IgD-negative memory B cell (primary cell): Measurements from ENCODE around the gene KANK4. TPM values are rescaled to one million over a fixed set of nuclear protein-coding genes. Genes with fewer than 3 reads are reported as not detected.

Experiments
- H3K27ac Mint-ChIP-seq, 3 donors: one replicate each; pipeline ENCODE4 v1.8.0; 2020 to 2022; ENCODE audit warnings: mild to moderate bottlenecking in 3 of 3, mixed read lengths in 3 of 3, moderate library complexity in 1 of 3
- H3K27me3 Mint-ChIP-seq: one replicate; pipeline ENCODE4 v1.8.0; 2021; ENCODE audit warnings: mixed read lengths
- H3K36me3 Mint-ChIP-seq: one replicate; pipeline ENCODE4 v1.8.0; 2020; ENCODE audit warnings: mild to moderate bottlenecking, mixed read lengths
- H3K4me1 Mint-ChIP-seq, 3 donors: one replicate each; pipeline ENCODE4 v1.8.0; 2020 to 2022; ENCODE audit warnings: mixed read lengths in 3 of 3, mild to moderate bottlenecking in 1 of 3
- H3K4me3 Mint-ChIP-seq, 4 donors: one replicate each; pipeline ENCODE4 v1.8.0; 2020 to 2022; ENCODE audit warnings: mild to moderate bottlenecking in 4 of 4, mixed read lengths in 4 of 4, moderate library complexity in 3 of 4
- H3K9me3 Mint-ChIP-seq, 3 donors: one replicate each; pipeline ENCODE4 v1.8.0; 2020 to 2021; ENCODE audit warnings: mixed read lengths in 3 of 3, mild to moderate bottlenecking in 1 of 3
- polyA plus RNA-seq: library from polyadenylated mRNA; unstranded; fragments of 300-500 nt; fragmentation: Illumina TruSeq; gene quantifications from one replicate; pipeline ENCODE4 v1.2.3, GENCODE V29; 2021

Gene KANK4
- polyA plus RNA-seq, 1 donor from 2014 or later, result not detected

GRCh38 chr1:62209931-62210595 lies 109.2 kb downstream of the KANK4 start:
- Mint-ChIP-seq H3K9me3 (peaks cover 10 to 23% (median 10%) of the 10 kb centered on the region in 3 donors), H3K27ac (peak overlapping the region in 1 of 3 donors; percentile 22), H3K4me1 (peaks cover 0 to 6% (median 5%) of the 10 kb centered on the region in 3 donors), H3K27me3 (no peaks in the 10 kb centered on the region), H3K4me3 (no peak overlapping the region), H3K36me3 (peaks cover 1% of the 10 kb centered on the region)

GRCh38 chr1:62208970-62209369 lies 110.3 kb downstream of the KANK4 start:
- H3K9me3 Mint-ChIP-seq, result peaks cover 10 to 23% (median 10%) of the 10 kb centered on the region in 3 donors
- H3K36me3 Mint-ChIP-seq, result peaks cover 1% of the 10 kb centered on the region
- no peak overlapping the region for H3K27ac Mint-ChIP-seq
- no peak overlapping the region for H3K4me3 Mint-ChIP-seq
- H3K4me1 Mint-ChIP-seq, result peaks cover 0 to 6% (median 5%) of the 10 kb centered on the region in 3 donors
- no peaks in the 10 kb centered on the region for H3K27me3 Mint-ChIP-seq

GRCh38 chr1:62208087-62208486 lies 111.1 kb downstream of the KANK4 start:
- no peak overlapping the region for H3K4me3 Mint-ChIP-seq
- H3K27ac Mint-ChIP-seq, result no peak overlapping the region
- H3K4me1 Mint-ChIP-seq, result peaks cover 0 to 6% (median 5%) of the 10 kb centered on the region in 3 donors
- H3K36me3 Mint-ChIP-seq, result peaks cover 1% of the 10 kb centered on the region
- H3K9me3 Mint-ChIP-seq, result peaks cover 10 to 23% (median 10%) of the 10 kb centered on the region in 3 donors
- H3K27me3 Mint-ChIP-seq, result no peaks in the 10 kb centered on the region

- Mint-ChIP-seq H3K4me1 (peaks cover 0 to 6% (median 5%) of the 10 kb centered on the region in 3 donors), H3K27ac (no peak overlapping the region)
These were observed 112.0 kb downstream of the KANK4 start for GRCh38 chr1:62207187-62207586.

GRCh38 chr1:62198781-62199125 lies 120.5 kb downstream of the KANK4 start:
- Mint-ChIP-seq H3K27ac (no peak overlapping the region), H3K4me1 (no peaks in the 10 kb centered on the region), H3K9me3 (peaks cover 0 to 2% (median 1%) of the 10 kb centered on the region in 3 donors), H3K27me3 (peaks cover 18% of the 10 kb centered on the region), H3K36me3 (no peaks in the 10 kb centered on the region), H3K4me3 (no peak overlapping the region)

More at GRCh38 chr1:62207187-62207586, 112.0 kb downstream of the KANK4 start:
- Mint-ChIP-seq H3K4me3 (no peak overlapping the region), H3K36me3 (peaks cover 1% of the 10 kb centered on the region), H3K9me3 (peaks cover 10 to 23% (median 10%) of the 10 kb centered on the region in 3 donors), H3K27me3 (no peaks in the 10 kb centered on the region)

GRCh38 chr1:62198069-62198780 lies 121.0 kb downstream of the KANK4 start:
- H3K4me1 Mint-ChIP-seq, result no peaks in the 10 kb centered on the region

GRCh38 chr1:62196086-62196690 lies 123.0 kb downstream of the KANK4 start:
- Mint-ChIP-seq H3K27ac (no peak overlapping the region), H3K4me3 (no peak overlapping the region), H3K9me3 (peaks cover 0 to 2% (median 0%) of the 10 kb centered on the region in 3 donors), H3K4me1 (no peaks in the 10 kb centered on the region), H3K36me3 (no peaks in the 10 kb centered on the region), H3K27me3 (peaks cover 22% of the 10 kb centered on the region)

More at GRCh38 chr1:62198069-62198780, 121.0 kb downstream of the KANK4 start:
- no peak overlapping the region for H3K4me3 Mint-ChIP-seq
- peaks cover 22% of the 10 kb centered on the region for H3K27me3 Mint-ChIP-seq
- no peaks in the 10 kb centered on the region for H3K36me3 Mint-ChIP-seq
- peaks cover 0 to 2% (median 1%) of the 10 kb centered on the region in 3 donors for H3K9me3 Mint-ChIP-seq
- H3K27ac Mint-ChIP-seq, result no peak overlapping the region

GRCh38 chr1:62194651-62195544 lies 124.3 kb downstream of the KANK4 start, which contains the start of gene L1TD1:
Gene L1TD1 (plus strand): TSS chr1:62194849. CDS start chr1:62206629, 11,780 bp downstream.
- H3K4me1 Mint-ChIP-seq, result no peaks in the 10 kb centered on the region
- peaks cover 0 to 2% (median 0%) of the 10 kb centered on the region in 3 donors for H3K9me3 Mint-ChIP-seq
- peak within 1 kb of the TSS; percentile 54 to 78 (median 74) for H3K4me3 Mint-ChIP-seq
- no peak within 1 kb of the TSS for H3K27ac Mint-ChIP-seq
- no peaks in the 10 kb centered on the region for H3K36me3 Mint-ChIP-seq
- H3K27me3 Mint-ChIP-seq, result peaks cover 22% of the 10 kb centered on the region

- H3K4me3 Mint-ChIP-seq, result no peak overlapping the region
- no peaks in the 10 kb centered on the region for H3K4me1 Mint-ChIP-seq
- no peaks in the 10 kb centered on the region for H3K27me3 Mint-ChIP-seq
- no peak overlapping the region for H3K27ac Mint-ChIP-seq
- peaks cover 2% of the 10 kb centered on the region for H3K36me3 Mint-ChIP-seq
- H3K9me3 Mint-ChIP-seq, result no peaks in the 10 kb centered on the region
These were observed 131.1 kb downstream of the KANK4 start for GRCh38 chr1:62188111-62188510.

GRCh38 chr1:62187548-62187947 lies 131.7 kb downstream of the KANK4 start:
- H3K27ac Mint-ChIP-seq, result no peak overlapping the region
- H3K4me1 Mint-ChIP-seq, result no peaks in the 10 kb centered on the region
- peaks cover 2% of the 10 kb centered on the region for H3K36me3 Mint-ChIP-seq
- no peaks in the 10 kb centered on the region for H3K9me3 Mint-ChIP-seq
- no peaks in the 10 kb centered on the region for H3K27me3 Mint-ChIP-seq
- no peak overlapping the region for H3K4me3 Mint-ChIP-seq

Other genes with a start within 250 kb of the KANK4 start
- 0.56 TPM for gene L1TD1, start 124.6 kb downstream of the KANK4 start, polyA plus RNA-seq
- gene USP1, start 117.6 kb upstream of the KANK4 start, polyA plus RNA-seq, result 35.1 TPM